Brain pericyte (primary cell): ENCODE results near the gene NFKB2.

Experiments used
- DNase-seq: peaks from one replicate; pipeline ENCODE4 v3.0.0-alpha.2; 2012; ENCODE audit warnings: low read depth, low spot score

The NFKB2 gene

DNA sequence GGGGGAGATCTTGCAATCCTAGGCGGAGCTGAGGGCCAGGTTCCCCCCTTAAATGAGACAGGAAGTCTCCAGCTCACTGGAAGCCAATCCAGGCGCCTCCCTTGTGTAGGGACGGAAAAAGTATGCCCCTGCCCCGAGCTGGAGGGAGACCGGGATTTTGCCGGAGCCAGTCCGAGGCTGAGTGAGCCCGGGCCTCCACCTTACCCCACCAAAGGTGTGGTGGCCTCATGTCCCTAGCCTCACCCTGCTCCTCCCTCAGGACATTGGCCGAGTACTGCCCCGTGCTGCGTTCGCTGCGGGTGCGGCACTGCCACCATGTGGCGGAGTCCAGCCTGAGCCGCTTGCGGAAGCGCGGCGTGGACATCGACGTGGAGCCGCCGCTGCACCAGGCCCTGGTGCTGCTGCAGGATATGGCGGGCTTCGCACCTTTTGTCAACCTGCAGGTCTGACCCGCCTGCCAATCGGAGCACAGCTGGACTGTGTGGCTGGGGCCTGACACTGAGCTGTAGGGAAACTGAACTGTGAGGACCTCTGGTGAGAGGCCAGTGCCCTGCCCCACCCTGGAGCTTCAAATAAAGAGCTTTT lies 27.1 kb downstream of the NFKB2 start:
- DNase-seq = no peak

DNA sequence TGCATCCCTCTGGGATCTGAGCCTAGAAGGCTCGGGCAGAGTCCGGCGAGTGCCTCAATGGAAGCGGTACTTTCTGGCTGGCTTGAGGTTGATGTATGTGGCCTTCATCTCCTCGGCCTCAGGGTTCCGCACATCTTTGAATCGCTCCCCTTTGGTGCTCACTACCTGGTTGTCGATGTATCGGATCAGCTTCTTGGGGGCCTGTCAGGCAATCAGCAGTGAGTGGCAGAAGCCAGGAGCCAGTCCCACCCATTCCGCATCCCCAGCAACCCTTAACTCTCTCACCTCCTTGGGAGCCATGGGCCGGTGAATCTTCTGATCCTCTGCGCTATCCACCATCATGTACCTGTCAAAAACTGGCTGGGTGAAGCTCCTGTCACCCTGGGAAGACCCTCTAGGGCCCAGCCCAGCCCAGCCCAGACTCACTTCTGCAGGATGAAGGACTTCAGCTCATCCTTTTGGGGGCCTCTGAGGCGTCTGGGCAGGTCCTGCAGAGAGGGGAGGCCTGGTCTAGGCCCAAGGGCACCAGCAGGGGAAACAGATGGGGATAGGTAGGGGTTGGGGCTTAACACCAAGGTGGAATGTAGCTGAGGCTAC lies 28.0 kb downstream of the NFKB2 start:
- no peak for DNase-seq

DNA sequence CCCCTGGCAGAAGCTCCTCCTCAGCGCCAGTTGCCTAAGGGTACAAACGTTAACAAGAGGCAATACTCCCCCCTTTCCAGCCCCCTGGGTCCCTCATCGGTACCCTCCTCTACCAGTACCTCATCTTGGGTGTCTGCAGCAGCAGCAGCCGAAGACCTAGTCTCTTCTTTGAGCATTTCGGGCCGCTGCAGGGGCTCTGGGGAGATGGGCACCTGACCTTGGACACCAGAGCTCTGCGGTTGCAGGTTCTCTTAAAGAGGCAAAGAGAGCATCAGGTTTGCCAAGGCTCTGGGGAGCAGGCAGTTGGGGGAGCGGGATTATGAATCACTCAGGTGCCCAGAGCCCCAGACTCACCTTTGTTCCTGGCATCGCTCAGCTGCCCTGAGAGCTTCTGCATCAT lies 28.6 kb downstream of the NFKB2 start:
- no peak for DNase-seq

DNA sequence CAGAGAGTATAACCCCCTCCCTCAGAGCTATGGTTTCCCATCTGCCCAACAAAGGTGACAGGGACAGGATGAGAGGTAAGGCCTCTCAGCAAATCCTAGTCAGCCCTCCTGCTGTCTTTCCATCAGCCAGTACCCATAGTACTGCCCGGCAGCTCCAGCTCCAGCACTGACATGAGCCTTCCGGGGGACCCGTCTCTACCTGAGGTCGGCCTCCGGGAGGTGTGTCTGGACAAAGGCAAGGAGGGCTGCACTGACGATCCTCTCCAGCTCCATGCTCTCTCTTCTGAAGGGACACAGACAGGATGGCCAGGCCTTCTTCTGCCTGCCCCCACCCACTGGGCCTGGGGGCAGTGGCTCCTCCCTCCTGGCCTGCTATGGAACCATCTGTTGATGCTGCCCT lies 29.4 kb downstream of the NFKB2 start:
- no peak for DNase-seq

DNA sequence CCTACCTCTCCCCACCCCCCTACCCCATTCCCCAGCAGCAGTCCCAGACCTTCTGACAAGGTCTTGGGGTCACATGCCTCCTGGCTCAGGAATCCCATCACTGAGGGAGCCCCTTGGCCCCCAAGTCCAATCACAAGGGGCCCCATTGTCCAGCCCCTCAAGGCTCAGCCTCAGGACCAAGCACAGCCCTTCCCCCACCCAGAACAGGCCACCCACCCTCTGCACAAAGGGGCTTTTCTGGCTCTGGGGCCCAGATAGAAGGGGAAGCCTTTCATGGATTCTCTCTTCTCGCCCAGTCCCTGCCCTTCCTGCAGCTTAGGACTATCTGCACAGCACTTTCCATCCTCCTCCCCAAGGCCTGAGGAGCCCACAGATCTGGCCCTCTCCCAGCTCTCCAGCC lies 29.9 kb downstream of the NFKB2 start:
- DNase-seq = no peak

DNA sequence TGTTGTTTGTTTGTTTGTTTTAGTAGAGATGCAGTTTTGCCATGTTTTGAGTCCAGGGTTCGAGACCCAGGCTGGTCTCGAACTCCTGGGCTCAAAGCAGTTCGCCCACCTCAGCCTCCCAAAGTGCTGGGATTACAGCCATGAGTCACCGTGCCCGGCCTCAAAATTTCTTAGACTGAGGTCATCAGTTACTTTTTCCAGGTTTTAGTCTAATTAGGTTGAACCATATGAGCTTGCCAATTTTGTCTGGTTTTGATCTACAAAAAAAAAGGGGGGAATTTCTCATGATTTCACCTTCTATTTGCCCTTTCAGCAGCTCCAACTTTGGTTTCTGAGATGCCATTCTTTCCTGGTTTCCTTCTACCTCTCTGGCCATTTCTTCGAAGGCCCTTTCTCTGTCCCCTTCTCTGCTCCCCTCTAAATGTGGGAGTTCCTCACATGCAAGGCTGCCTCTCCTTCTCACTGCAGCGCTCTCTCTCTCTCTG lies 31.3 kb downstream of the NFKB2 start:
- DNase-seq = no peak

DNA sequence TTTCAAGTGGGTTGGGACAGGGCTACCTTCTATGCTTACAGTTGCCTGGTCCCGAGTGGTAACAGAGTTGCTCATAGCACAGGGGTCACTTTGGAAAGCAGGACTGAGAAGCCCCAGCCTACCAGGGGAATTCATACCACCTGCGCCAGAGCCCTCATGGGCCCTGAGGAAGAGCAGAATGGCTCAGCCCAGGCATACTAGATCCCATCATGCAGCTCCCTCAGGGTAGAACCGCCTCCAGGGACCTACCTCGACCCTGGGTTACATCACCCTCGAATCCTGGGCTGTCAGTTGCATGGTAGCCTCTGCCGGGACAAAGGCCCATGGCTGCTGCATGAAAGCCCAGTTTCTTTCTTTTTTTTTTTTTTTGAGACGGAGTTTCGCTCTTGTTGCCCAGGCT lies 34.0 kb downstream of the NFKB2 start:
- DNase-seq = no peak

DNA sequence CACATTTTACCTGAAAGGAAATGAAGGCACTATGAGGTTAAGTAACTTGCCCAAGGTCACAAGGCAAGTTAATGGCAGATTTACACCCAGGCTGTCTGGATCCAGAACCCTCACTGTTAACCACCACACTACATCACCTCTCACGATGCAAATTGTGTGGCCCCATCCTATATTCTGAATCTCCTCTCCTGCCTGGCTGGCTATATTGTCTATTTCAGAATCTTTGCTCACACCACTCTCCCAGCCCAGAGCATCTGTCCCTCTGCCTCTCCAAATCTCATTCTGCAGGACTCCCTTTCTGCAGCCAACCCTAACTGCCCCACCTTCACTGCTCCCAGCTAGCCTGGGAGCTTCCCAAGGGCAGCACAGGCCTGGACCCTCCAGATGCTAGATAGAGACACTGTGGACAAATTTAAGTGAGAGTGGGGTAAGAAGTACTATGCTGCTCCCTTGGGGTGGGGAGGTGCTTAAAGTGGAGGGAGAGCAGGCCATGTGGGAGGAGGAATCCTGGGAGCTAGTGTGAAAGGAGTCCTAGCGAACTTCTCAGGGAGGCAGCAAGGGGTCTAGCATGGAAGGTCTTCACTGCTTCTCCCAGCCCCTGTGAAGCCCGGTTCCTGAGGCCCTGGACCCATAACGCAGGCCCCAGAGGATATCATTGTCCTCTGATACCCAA lies 36.1 kb downstream of the NFKB2 start:
- no peak for DNase-seq

DNA sequence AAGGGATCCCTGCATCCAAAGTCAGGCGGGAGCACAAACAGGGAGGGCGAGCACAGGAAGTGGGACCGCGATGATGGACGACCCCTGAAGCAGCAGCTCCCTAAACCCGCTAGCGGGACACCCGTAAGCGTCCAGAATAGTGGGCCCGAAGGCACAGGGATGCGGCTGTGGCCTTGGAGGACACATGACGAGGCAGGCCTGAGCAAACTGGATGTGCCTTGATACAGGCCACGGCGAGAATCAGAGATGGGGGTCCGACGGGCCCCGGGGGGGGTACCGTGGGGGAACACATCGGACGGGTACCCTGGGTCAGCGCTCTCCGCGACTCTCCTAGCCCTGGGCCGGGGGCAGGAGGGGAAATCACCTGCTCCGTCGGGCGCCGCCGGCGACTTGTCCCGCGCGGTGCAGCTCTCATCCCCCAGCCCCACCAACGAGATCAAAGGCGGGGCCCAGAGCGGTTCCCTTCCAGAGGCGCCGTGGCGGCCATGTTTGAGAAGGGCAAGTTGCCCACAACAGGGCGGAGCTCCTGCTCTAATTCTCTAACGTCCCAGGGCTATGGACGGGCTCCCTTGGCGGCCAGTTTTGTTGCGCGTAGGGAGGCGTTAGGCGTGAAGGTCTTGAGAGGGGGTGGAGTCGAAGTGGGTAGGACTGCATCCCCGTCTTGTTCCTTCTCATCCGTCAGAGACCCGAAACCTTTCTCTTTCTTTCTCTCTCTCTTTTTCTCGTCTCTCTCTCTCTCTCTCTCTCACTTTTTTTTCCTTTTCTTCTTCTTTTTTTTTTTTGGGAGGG lies 36.9 kb downstream of the NFKB2 start, which contains the start of gene CUEDC2:
Gene CUEDC2 (minus strand): TSS at position 413 of the 789 bp plus-strand sequence. CDS start 7,386 bp downstream, outside the sequence.
- DNase-seq = peak; percentile 83

DNA sequence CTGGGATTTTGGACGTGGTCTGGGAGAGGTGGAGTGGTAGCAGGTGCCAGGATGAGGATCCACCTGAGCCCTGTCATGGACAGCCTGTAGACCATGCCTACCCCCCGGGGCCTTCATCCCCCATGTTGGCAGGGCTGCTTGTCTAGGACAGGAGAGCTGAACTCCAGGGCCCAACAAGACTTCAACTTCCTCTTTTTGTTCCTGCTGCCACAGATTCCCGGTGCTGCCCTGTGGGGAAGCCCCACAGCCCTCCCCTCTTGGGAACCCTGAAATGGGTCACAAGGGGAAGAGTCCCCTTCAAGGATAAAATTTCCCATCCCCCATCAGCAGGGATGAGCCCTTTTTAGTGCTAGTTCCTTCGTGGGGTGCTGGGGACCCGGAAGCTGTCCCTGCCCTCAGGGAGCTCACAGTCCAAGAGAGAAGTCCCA lies 38.1 kb downstream of the NFKB2 start:
- DNase-seq = no peak

DNA sequence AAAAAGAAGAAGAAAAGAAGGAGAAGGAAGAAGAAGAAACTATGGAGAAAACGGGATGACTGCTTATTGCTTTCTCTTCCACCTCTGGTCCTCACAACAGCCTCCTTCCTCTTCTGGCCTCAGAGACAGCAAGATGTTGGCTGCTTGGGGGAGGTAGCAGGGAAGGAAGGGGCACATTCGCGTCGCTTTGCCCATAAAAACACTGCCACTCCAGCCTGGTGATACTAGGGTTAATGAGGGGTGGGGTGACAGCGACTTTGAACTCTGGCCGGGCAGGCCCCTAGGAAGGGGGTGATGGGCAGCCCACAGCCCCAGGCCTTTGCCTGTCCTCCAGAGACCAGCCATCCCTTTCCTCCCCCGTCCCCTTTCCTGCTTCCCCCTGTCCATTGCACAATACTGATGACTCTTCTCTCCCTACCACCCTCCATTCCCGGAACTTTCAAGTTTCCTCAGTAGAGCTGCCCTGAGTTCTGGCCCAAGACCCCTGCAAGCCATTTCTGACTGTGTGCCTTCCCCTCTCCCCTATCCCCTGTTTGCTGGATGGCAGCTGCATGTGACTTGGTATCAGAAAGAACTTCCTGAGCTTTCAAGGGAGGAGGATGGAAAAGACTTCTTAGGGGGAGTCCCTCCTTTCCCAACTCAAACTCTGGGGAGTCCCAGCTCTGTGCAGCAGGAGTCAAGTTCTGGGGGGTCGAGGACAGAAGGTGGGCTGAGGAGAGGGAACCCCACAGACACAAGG lies 39.1 kb downstream of the NFKB2 start:
- no peak for DNase-seq

DNA sequence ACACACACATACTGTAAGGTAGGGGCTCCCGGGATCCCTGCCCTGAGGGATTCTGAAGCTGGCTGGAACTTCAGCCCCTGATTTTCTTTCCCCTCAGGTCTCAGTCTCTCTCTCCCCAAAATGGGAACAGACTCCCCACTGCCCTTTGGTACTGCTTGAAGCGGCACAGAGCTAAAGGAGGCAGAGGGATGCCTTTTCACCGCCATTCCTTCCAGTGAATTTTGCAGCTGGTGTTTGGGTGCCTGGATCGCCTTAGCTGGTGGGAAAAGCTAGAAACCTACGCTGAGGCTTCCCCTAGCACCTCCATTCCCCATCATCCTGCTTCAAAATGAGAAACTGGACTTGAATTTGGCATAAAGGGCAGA lies 39.6 kb downstream of the NFKB2 start:
- no peak for DNase-seq

DNA sequence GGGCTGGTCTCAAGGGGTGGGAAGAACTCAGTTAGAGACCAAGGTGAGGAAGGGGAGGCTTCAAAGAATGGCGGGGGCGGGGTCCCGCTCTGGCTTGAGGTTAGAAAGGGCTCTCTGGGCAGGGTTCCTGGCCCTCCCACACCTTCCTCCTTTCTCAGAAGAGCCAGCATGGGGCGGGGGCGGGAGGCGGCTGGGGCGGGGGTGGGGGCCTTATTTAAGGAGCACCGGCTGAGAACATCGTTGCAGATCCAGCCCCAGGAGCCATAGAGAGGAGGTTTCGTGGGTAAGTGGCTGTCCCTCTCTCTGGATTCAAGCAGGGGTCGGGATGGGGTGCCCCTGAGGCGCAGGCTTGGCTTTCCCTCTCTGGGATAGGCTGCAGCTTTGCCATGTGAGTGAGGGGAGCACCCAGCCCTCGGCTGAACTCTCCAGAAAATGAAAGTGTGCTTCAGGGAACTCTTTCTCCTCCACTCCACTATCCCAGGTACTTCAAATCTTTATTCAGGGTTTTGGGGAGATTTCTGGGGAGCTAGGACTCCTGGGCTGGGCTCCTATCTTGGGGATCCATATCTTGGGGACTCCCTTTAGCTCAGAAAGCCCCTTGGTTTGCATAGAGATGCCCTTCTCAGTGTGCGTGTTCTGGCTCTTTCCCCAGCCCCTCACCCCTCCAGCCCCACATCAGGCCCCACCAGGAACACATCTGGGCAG lies 40.2 kb downstream of the NFKB2 start:
- no peak for DNase-seq

DNA sequence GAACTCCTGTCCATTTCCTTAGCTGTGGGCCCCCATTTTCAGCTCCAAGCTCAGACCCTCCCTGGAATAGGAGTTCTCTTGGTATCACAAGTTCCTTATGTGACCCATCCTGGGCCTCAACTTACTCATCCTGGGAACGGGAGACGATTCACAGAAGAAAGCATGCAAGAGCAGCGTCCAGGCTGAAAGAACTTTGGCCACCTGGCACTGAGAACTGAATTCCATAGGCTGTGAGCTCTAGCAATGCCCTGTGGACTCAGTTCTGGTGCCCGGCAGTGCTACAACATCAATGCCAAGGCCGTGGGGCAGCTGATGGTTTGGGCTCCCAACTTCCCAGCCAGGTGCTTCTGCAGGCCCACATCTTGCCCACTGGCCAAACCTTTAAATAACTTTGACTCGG lies 40.8 kb downstream of the NFKB2 start:
- DNase-seq = no peak

DNA sequence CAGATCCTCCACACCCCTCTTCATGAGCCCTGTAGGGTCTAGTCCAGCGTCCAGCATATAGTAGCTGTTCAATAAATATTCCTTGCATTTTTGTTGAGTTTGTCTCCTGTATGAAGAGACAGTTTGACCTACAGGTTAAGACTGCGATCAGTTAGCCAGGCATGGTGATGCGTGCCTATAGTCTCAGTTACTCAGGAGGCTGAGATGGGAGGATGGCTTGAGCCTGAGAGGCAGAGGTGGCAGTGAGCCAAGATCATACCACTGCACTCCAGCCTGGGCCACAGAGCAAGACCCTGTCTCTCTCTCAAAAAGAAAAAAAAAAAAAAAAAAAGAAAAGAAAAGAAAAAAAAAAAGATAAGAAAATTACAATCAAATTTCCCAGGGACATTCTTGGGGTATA lies 42.0 kb downstream of the NFKB2 start:
- no peak for DNase-seq

DNA sequence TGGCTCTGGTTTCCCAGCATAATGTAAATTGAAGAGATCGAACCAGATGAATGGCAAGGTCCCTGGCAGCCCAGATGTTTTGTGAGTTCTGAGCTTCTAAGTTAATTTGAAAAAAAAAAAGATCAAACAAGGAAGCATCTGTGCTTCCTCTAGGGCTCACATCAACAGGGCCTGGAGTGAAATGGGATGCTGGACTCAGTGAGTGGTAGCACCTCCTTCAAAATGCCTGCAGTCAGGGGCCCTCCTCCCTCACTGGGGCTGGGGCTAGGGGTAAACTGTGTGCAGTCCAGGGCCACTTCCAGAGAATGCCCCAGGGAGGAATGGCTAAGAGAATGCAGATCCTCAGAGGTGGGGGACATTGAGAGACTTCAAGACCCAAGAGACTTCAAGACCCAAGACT lies 42.9 kb downstream of the NFKB2 start:
- no peak for DNase-seq

DNA sequence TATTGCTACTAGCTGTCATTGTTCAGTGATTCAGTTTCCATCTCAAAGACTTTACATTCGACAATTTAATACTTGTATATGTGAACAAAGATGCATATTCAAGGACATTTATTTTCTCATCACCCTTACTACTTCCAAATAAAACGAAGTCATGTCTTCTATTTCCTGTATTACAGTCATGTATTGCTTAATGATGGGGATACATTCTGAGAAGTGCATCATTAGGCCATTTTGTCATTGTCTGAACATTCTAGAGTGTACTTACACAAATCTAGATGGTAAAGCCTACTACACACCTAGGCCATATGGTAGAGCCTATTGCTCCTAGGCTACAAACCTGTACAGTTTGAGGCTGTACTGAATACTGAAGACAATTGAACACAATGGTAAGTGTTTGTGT lies 49.3 kb downstream of the NFKB2 start:
- DNase-seq = no peak

DNA sequence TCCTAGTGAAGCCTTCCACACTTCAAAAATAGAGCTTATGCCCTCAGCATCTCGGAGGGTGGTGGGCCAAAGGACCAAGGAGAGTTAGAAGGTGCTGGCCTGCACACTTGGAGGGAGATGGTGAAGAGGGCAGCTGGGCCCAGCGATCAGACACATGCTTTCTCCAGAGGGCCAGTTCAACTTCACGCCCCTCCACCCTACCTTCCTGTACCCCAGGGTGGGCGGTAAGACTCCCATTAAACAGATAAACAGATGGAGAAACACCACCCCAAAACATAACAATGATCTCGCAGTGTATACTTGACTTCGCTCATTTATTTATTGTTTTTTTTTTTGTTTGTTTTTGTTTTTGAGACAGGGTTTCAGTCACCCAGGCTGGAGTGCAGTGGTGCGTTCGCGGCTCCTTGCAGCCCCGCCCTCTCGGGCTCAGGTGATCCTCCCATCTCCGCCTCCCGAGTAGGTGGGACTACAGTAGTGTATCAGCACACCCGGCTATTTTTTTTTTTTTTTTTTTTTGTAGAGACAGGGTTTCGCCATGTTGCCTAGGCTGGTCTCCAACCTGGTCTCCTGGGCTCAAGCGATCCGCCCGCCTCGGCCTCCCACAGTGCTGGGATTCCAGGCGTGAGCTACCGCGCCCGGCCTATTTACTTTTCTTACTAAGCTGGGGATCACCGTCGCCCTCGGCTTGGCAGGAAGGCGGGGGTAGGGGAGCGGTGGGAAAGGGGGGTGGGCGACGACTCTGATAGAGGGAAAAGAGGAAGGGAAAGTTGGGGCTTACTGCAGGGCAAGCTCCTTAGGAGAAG lies 54.0 kb downstream of the NFKB2 start:
- no peak for DNase-seq

DNA sequence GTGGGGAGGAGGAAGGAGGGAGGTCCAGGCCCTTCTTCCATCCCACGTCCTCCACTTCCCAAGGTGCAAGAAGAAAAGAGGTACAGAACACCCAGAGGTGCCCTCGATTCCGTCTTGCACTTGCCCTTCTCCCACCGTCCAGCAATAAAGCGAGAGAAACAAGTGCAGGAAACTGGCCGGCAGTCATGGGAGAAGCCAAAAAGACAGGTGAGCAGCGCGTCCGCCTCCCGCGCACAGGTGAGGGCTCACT lies 54.5 kb downstream of the NFKB2 start:
- DNase-seq = no peak

DNA sequence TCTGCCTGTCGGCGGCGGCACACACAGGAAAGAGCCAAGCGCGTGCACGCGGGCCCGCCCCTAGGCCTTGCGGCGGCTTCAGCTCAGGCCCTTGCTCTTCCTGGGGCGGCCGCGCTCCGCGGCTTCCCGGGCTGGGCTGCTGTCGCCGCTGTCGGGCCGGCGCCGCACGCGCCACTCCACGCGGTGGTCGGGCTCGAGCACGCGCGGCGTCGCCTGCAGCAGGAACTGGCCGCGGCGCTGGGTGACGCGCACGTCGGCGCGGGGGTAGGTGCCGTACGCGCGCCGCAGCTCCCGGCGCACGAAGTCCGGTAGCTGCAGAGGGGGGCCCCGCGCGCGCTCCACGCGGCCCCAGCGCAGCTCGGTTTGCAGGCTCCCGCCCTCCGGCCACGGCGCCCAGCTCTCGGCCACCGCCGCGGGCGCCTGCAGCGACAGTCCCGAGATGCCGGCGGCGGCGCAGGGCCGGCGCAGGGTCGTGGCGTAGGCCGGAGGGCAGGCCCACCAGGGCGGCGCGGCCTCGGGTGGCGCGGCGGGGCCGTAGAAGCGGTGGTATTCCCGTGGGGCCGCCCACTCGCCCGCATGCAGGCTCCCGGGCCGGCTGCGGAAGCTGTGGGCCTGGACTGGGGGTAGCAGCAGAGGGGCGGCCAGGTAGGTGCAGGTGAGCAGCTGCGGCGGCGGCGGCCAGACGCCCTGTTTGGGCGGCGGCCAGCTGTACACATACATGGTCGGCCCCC lies 55.0 kb downstream of the NFKB2 start:
- DNase-seq = no peak
